Spleen (tissue), 11 donors: ENCODE results near the gene ERGIC1. TPM values are rescaled to one million over a fixed set of nuclear protein-coding genes. Genes with fewer than 3 reads are reported as not detected.

Experiments
- DNase-seq: peaks from one replicate; pipeline ENCODE4 v3.0.0-alpha.2; 2020
- H3K27ac ChIP-seq, 8 donors: fragments of 200-600 bp; sonication (generic) in 7 of 8; 1 replicate in 4 of 8; 2 replicates in 4 of 8; pipeline versions ENCODE4 v1.5.0 to v1.8.0; 2016 to 2021; ENCODE audit warnings: inconsistent platforms in 4 of 8, mild to moderate bottlenecking in 4 of 8, moderate library complexity in 1 of 8
- H3K27me3 ChIP-seq, 7 donors: fragments of 200-600 bp; sonication (generic) in 6 of 7; replicated peaks in 1 of 7; 1 replicate in 4 of 7; 2 replicates in 3 of 7; pipeline versions ENCODE4 v1.5.0 to v1.8.0; 2016 to 2021; ENCODE audit warnings: inconsistent platforms in 3 of 7, mild to moderate bottlenecking in 1 of 7
- H3K36me3 ChIP-seq, 6 donors: fragments of 200-600 bp; sonication (generic) in 5 of 6; 1 replicate in 4 of 6; 2 replicates in 2 of 6; pipeline versions ENCODE4 v1.5.0 to v1.8.0; 2016 to 2021; ENCODE audit warnings: inconsistent platforms in 2 of 6
- H3K4me1 ChIP-seq, 6 donors: fragments of 200-600 bp; sonication (generic) in 5 of 6; 1 replicate in 3 of 6; 2 replicates in 3 of 6; pipeline versions ENCODE4 v1.5.0 to v1.8.0; 2016 to 2021; ENCODE audit warnings: inconsistent platforms in 3 of 6
- H3K4me3 ChIP-seq, 8 donors: fragments of 200-600 bp; sonication (generic) in 7 of 8; 1 replicate in 4 of 8; 2 replicates in 4 of 8; pipeline versions ENCODE4 v1.5.0 to v1.8.0; 2016 to 2021; ENCODE audit warnings: inconsistent platforms in 4 of 8, mild to moderate bottlenecking in 4 of 8, moderate library complexity in 2 of 8
- H3K9me3 ChIP-seq, 8 donors: fragments of 200-600 bp; sonication (generic) in 7 of 8; 1 replicate in 4 of 8; 2 replicates in 4 of 8; pipeline versions ENCODE4 v1.5.0 to v1.8.0; 2016 to 2021; ENCODE audit warnings: inconsistent platforms in 4 of 8
- POLR2A ChIP-seq, 3 donors: fragments of 450-650 bp; IDR thresholded peaks; one replicate each; pipeline ENCODE4 v1.5.1; 2017; ENCODE audit warnings: antibody characterized with exemption in 3 of 3, mild to moderate bottlenecking in 1 of 3
- POLR2AphosphoS5 ChIP-seq, 3 donors: sonication (generic); formaldehyde crosslinking; IDR thresholded peaks; one replicate each; pipeline ENCODE4 v1.5.1; 2017; ENCODE audit warnings: antibody characterized with exemption in 3 of 3
- WGBS, 5 donors: extraction: QIAGEN DNeasy Blood & Tissue Kit in 3 of 5; methylation state at CpG; one replicate each; pipeline versions ENCODE4 v1.1.5 to v1.1.7; 2013 to 2018; 5-methylcytosine and 5-hydroxymethylcytosine counted together
- intact Hi-C: fragments of 100-400 bp; cut with DNase I; formaldehyde crosslinking; loops from one replicate; pipeline ENCODE4 v1.15.0; 2023; ENCODE audit warnings: low total_unique reads
- polyA plus RNA-seq, 3 donors: library from polyadenylated mRNA; stranded (reverse); fragments of 200-250 nt; gene quantifications; one replicate each; pipeline ENCODE4 v1.2.1, GENCODE V29; 2013
- total RNA-seq, 7 donors: library from RNA; depleted of rRNA in 3 of 7; stranded (reverse); fragments of >200 nt in 3 of 7; fragmentation: NEBNext Ultra II Directional in 4 of 7; extraction: Animal tissue kit (Norgen Biotek cat#: 25700) in 4 of 7; gene quantifications; one replicate each; pipeline versions ENCODE4 v1.1.0 to v1.2.1, GENCODE V29; 2016 to 2021
- TF ChIP-seq, protein P1 (sequence below), 11 experiments: fragments of 200-600 bp in 7 of 11; fragments of 450-650 bp in 4 of 11; sonication (generic) in 4 of 11; IDR thresholded peaks in 8 of 11; conservative IDR thresholded peaks in 3 of 11; 1 replicate in 7 of 11; 2 replicates in 4 of 11; pipeline versions ENCODE4 v1.4.0 to v1.8.0; 2016 to 2021; ENCODE audit warnings: antibody characterized with exemption in 11 of 11, inconsistent platforms in 4 of 11, mild to moderate bottlenecking in 1 of 11
- donor health status: healthy with polysubstance abuse.
- donor health status: DM: no; HTN: no; CAD: no; lungs with moderate emphysema.
- donor health status: DM: no; HTN: no; CAD: no.
- donor health status: Bipolar disorder and iron deficiency.
- donor health status: healthy.
- donor health status: DM: no; HTN: no; CAD: no.
- donor health status: DM: yes; HTN: yes; CAD: no.

The ERGIC1 gene
- total and polyA plus RNA-seq, 10 donors, result 36.9 to 166 (median 125) TPM

- Histone ChIP-seq H3K9me3 (no peaks in the 10 kb centered on the region), H3K27me3 (no peaks in the 10 kb centered on the region), H3K27ac (peak overlapping the region in 3 of 8 donors; percentile 26 to 44 (median 32)), H3K36me3 (peaks cover 0 to 56% (median 24%) of the 10 kb centered on the region in 6 donors), H3K4me1 (peaks cover 0 to 11% (median 5%) of the 10 kb centered on the region in 6 donors), H3K4me3 (no peak overlapping the region)
- 65 to 81% (median 74%) methylated on average over 11 of the region's 11 CpGs for WGBS, 5 donors
- intact Hi-C loops, result no loop called here
- TF ChIP-seq, protein P1, sequence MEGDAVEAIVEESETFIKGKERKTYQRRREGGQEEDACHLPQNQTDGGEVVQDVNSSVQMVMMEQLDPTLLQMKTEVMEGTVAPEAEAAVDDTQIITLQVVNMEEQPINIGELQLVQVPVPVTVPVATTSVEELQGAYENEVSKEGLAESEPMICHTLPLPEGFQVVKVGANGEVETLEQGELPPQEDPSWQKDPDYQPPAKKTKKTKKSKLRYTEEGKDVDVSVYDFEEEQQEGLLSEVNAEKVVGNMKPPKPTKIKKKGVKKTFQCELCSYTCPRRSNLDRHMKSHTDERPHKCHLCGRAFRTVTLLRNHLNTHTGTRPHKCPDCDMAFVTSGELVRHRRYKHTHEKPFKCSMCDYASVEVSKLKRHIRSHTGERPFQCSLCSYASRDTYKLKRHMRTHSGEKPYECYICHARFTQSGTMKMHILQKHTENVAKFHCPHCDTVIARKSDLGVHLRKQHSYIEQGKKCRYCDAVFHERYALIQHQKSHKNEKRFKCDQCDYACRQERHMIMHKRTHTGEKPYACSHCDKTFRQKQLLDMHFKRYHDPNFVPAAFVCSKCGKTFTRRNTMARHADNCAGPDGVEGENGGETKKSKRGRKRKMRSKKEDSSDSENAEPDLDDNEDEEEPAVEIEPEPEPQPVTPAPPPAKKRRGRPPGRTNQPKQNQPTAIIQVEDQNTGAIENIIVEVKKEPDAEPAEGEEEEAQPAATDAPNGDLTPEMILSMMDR (IDR thresholded peaks at IDR 0.05 in 8 of 11, conservative IDR thresholded peaks at IDR 0.05 in 3 of 11), result no peak
- TF ChIP-seq POLR2A (IDR thresholded peaks at IDR 0.05) (no peak), POLR2AphosphoS5 (IDR thresholded peaks at IDR 0.05) (peak in 2 of 3 donors; percentile 30 to 54)
- DNase-seq, result peak; percentile 58
These were observed 117.5 kb downstream of the ERGIC1 start for GRCh38 chr5:172951371-172952033.

- H3K27ac ChIP-seq, result peak overlapping the region in 3 of 8 donors; percentile 26 to 44 (median 32)
- 80 to 92% (median 87%) methylated on average over 4 of the region's 4 CpGs for WGBS, 5 donors
These were observed 118.0 kb downstream of the ERGIC1 start for GRCh38 chr5:172952034-172952511.

DNA sequence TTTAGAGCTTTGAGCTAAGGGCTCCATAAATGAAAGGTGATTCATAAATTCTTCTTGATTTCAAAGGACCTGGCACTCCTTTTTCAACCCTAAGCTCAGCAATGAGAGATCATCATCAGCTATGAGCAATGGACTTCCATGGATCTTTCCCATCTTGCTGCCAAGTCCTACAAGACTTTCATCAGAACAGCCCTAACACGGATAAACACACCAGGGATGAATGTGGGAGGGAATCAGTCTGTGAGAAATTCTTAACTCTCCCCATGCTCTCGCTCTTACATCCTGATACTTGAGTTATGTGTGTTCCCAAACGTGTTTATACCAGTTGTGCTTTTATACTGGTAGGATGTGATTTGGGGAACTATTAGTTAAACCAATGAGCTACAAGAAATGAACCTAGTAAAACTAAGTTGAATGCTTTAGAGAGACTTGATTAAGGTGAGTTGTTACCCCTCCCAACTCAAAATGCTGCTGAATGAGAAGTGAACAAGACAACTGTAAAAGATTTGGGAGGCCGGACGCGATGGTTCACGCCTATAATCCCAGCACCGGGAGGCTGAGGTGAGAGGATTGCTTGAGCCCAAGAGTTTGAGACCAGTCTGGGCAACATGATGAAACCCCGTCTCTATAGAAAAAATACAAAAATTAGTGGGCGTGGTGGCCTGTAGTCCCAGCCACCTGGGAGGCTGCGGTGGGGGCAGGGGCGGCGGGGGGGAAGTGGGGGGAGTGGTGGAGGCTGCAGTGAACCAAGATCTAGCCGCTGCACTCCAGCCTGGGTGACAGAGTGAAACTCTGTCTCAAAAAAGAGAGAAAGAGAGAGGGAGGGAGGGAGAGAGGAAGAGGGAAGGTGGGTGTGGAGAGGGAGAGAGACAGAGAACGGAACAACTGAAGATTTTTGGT is 120.0 kb downstream of the ERGIC1 start:
- intact Hi-C loops, result no loop called here
- H3K4me1 ChIP-seq, result peaks cover 0 to 32% (median 9%) of the 10 kb centered on the region in 6 donors
- TF ChIP-seq POLR2A (IDR thresholded peaks at IDR 0.05) (no peak), POLR2AphosphoS5 (IDR thresholded peaks at IDR 0.05) (no peak)
- TF ChIP-seq, protein P1 (IDR thresholded peaks at IDR 0.05 in 8 of 11, conservative IDR thresholded peaks at IDR 0.05 in 3 of 11), result no peak
- H3K9me3 ChIP-seq, result no peaks in the 10 kb centered on the region
- peak overlapping the region in 2 of 8 donors; percentile 42 for H3K27ac ChIP-seq
- peaks cover 0 to 31% (median 17%) of the 10 kb centered on the region in 6 donors for H3K36me3 ChIP-seq
- no peak overlapping the region for H3K4me3 ChIP-seq
- 67 to 74% (median 73%) methylated on average over 15 of the region's 15 CpGs for WGBS, 5 donors
- H3K27me3 ChIP-seq, result no peaks in the 10 kb centered on the region
- peak; percentile 9 for DNase-seq

More at GRCh38 chr5:172952034-172952511, 118.0 kb downstream of the ERGIC1 start:
- H3K9me3 ChIP-seq, result no peaks in the 10 kb centered on the region
- peaks cover 0 to 16% (median 5%) of the 10 kb centered on the region in 6 donors for H3K4me1 ChIP-seq
- peaks cover 0 to 50% (median 19%) of the 10 kb centered on the region in 6 donors for H3K36me3 ChIP-seq
- H3K4me3 ChIP-seq, result no peak overlapping the region
- no peak for DNase-seq
- no peaks in the 10 kb centered on the region for H3K27me3 ChIP-seq
- intact Hi-C loops, result no loop called here
- TF ChIP-seq, protein P1 (IDR thresholded peaks at IDR 0.05 in 8 of 11, conservative IDR thresholded peaks at IDR 0.05 in 3 of 11), result no peak
- TF ChIP-seq POLR2A (IDR thresholded peaks at IDR 0.05), result no peak
- no peak for TF ChIP-seq POLR2AphosphoS5 (IDR thresholded peaks at IDR 0.05)
